ENCODE measurements around the gene BRME1.

DNA sequence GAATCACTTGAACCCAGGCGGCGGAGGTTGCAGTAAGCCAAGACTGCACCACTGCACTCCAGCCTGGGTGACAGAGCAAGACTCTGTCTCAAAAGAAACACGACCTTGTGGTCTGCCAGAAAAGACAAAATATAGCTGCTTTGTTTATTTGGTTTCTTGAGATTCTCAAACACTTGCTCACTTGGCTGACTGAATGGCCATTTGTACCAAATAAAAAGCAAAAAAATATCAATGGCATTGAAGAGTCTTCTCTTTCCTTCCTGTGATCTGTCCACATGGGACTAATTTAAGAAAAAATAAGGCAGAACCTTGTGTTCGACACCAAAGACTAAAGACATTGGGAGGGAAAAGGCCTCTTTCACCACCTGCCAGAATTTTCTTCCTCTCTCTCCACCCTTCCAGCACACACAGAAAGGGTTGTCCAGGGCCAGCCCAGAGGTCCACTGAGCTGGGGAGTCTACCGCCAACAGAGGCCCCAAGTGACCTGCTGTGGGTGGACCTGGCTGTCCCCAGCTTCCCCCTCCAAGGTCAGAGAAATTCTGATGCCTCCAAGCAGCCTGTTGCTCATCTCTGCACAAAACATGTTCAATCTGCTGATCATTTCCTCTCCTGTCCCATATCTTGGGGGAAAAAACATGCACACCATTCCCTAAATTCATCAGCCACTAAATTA is 5.9 kb downstream of the BRME1 start:
- TF ChIP-seq POLR2A (IDR thresholded peaks at IDR 0.05) = no peak
- TF ChIP-seq, protein P1, sequence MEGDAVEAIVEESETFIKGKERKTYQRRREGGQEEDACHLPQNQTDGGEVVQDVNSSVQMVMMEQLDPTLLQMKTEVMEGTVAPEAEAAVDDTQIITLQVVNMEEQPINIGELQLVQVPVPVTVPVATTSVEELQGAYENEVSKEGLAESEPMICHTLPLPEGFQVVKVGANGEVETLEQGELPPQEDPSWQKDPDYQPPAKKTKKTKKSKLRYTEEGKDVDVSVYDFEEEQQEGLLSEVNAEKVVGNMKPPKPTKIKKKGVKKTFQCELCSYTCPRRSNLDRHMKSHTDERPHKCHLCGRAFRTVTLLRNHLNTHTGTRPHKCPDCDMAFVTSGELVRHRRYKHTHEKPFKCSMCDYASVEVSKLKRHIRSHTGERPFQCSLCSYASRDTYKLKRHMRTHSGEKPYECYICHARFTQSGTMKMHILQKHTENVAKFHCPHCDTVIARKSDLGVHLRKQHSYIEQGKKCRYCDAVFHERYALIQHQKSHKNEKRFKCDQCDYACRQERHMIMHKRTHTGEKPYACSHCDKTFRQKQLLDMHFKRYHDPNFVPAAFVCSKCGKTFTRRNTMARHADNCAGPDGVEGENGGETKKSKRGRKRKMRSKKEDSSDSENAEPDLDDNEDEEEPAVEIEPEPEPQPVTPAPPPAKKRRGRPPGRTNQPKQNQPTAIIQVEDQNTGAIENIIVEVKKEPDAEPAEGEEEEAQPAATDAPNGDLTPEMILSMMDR (IDR thresholded peaks at IDR 0.05) = no peak

Measured in testis (tissue), 2 donors.